Hepatocyte (in vitro differentiated cells): ENCODE results near the gene TMEM203. TPM values are rescaled to one million over a fixed set of nuclear protein-coding genes. Genes with fewer than 3 reads are reported as not detected.

Source experiments
- DNase-seq: peaks from one replicate; pipeline ENCODE4 v3.0.0-alpha.2; 2016; ENCODE audit warnings: low spot score
- H2AFZ ChIP-seq: fragments of 200-600 bp; sonication (generic); 2 replicates; pipeline ENCODE4 v1.6.0; 2016; ENCODE audit warnings: antibody characterized with exemption, mild to moderate bottlenecking
- H3K27ac ChIP-seq: fragments of 200-600 bp; sonication (generic); 2 replicates; pipeline ENCODE4 v1.5.1; 2016; ENCODE audit warnings: mild to moderate bottlenecking
- H3K27me3 ChIP-seq: fragments of 200-600 bp; sonication (generic); 2 replicates; pipeline ENCODE4 v1.6.1; 2016
- H3K36me3 ChIP-seq: fragments of 200-600 bp; sonication (generic); replicated peaks from 2 replicates; pipeline ENCODE4 v1.5.1; 2016; ENCODE audit warnings: low read depth; ENCODE audit not compliant: insufficient read depth
- H3K4me1 ChIP-seq: fragments of 200-600 bp; sonication (generic); 2 replicates; pipeline ENCODE4 v1.5.1; 2016; ENCODE audit warnings: mild to moderate bottlenecking, moderate library complexity; ENCODE audit not compliant: insufficient read depth
- H3K4me2 ChIP-seq: fragments of 200-600 bp; sonication (generic); 2 replicates; pipeline ENCODE4 v1.6.0; 2016
- H3K4me3 ChIP-seq: fragments of 200-600 bp; sonication (generic); 2 replicates; pipeline ENCODE4 v1.5.1; 2016; ENCODE audit warnings: mild to moderate bottlenecking
- H3K79me2 ChIP-seq: fragments of 200-600 bp; sonication (generic); 2 replicates; pipeline ENCODE4 v1.6.0; 2017; ENCODE audit warnings: mild to moderate bottlenecking
- H3K9me2 ChIP-seq: fragments of 200-600 bp; sonication (generic); replicated peaks from 2 replicates; pipeline ENCODE4 v1.6.0; 2017; ENCODE audit warnings: mild to moderate bottlenecking; ENCODE audit not compliant: insufficient read depth
- H3K9me3 ChIP-seq: fragments of 200-600 bp; sonication (generic); 2 replicates; pipeline ENCODE4 v1.5.1; 2016; ENCODE audit warnings: low read depth, mild to moderate bottlenecking
- H4K20me1 ChIP-seq: fragments of 200-600 bp; sonication (generic); 2 replicates; pipeline ENCODE4 v1.6.0; 2016; ENCODE audit warnings: mild to moderate bottlenecking; ENCODE audit not compliant: insufficient read depth, poor library complexity, severe bottlenecking
- EZH2 ChIP-seq: fragments of 200-600 bp; sonication (generic); IDR thresholded peaks from 2 replicates; pipeline ENCODE4 v1.6.1; 2016; ENCODE audit warnings: antibody characterized with exemption, mild to moderate bottlenecking, borderline replicate concordance
- EZH2phosphoT487 ChIP-seq: fragments of 200-600 bp; sonication (generic); IDR thresholded peaks from one replicate; pipeline ENCODE4 v1.6.1; 2018; ENCODE audit warnings: antibody characterized with exemption, mild to moderate bottlenecking, low read depth, moderate library complexity; ENCODE audit not compliant: unreplicated experiment, severe bottlenecking
- WGBS: methylation state at CpG from one replicate; pipeline ENCODE4 v1.1.6; 2016; ENCODE audit warnings: low lambda C conversion rate; ENCODE audit errors: missing lambda C conversion rate; 5-methylcytosine and 5-hydroxymethylcytosine counted together
- polyA plus RNA-seq: library from polyadenylated mRNA; unstranded; fragments of >200 nt; fragmentation: Nextera tagmentation; extraction: Ambion mirVana; gene quantifications from 2 replicates; pipeline ENCODE4 v1.2.1, GENCODE V29; 2016
- total RNA-seq: library from RNA; depleted of rRNA; stranded (reverse); fragments of >200 nt; gene quantifications from 2 replicates; pipeline ENCODE4 v1.2.3, GENCODE V29; 2014
- TF ChIP-seq, protein P1 (sequence below): fragments of 200-600 bp; sonication (generic); IDR thresholded peaks from 2 replicates; pipeline ENCODE4 v1.5.1; 2016; ENCODE audit warnings: antibody characterized with exemption, mild to moderate bottlenecking; ENCODE audit not compliant: poor library complexity

The TMEM203 gene
- total and polyA plus RNA-seq, 2 experiments from 2014 or later, result 37.6 to 60.7 TPM

DNA sequence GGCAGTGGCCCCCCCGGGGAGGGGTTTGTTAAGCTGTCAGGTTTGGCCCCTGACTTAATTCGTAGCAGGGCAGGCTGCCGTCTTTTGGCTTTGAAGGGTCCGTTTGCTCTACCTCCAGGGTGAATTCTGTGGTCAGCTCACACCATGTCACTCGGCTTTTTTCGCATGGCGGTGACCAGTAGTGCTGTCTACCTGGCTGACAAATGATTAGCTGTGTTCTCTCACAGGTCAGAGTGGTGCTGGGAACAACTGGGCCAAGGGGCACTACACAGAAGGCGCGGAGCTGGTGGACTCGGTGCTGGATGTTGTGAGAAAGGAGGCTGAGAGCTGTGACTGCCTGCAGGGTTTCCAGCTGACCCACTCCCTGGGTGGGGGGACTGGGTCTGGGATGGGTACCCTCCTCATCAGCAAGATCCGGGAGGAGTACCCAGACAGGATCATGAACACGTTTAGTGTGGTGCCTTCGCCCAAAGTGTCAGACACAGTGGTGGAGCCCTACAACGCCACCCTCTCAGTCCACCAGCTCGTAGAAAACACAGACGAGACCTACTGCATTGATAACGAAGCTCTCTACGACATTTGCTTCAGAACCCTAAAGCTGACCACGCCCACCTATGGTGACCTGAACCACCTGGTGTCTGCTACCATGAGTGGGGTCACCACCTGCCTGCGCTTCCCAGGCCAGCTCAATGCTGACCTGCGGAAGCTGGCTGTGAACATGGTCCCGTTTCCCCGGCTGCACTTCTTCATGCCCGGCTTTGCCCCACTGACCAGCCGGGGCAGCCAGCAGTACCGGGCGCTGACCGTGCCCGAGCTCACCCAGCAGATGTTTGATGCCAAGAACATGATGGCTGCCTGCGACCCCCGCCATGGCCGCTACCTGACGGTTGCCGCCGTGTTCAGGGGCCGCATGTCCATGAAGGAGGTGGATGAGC lies 37.1 kb upstream of the TMEM203 start:
- Histone ChIP-seq H3K79me2 (peaks cover 52% of the 10 kb centered on the region), H2AFZ (no peak overlapping the region), H3K4me3 (peak overlapping the region; percentile 98), H3K27ac (peak overlapping the region; percentile 94), H3K27me3 (no peaks in the 10 kb centered on the region), H3K9me3 (no peaks in the 10 kb centered on the region), H3K4me1 (peaks cover 20% of the 10 kb centered on the region), H3K4me2 (peak overlapping the region; percentile 94), H4K20me1 (peaks cover 24% of the 10 kb centered on the region), H3K36me3 (no peaks in the 10 kb centered on the region), H3K9me2 (no peaks in the 10 kb centered on the region)
- TF ChIP-seq, protein P1, sequence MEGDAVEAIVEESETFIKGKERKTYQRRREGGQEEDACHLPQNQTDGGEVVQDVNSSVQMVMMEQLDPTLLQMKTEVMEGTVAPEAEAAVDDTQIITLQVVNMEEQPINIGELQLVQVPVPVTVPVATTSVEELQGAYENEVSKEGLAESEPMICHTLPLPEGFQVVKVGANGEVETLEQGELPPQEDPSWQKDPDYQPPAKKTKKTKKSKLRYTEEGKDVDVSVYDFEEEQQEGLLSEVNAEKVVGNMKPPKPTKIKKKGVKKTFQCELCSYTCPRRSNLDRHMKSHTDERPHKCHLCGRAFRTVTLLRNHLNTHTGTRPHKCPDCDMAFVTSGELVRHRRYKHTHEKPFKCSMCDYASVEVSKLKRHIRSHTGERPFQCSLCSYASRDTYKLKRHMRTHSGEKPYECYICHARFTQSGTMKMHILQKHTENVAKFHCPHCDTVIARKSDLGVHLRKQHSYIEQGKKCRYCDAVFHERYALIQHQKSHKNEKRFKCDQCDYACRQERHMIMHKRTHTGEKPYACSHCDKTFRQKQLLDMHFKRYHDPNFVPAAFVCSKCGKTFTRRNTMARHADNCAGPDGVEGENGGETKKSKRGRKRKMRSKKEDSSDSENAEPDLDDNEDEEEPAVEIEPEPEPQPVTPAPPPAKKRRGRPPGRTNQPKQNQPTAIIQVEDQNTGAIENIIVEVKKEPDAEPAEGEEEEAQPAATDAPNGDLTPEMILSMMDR, result no peak
- TF ChIP-seq EZH2, result no peak
- TF ChIP-seq EZH2phosphoT487, result no peak
- no peak for DNase-seq
- WGBS, result 74% methylated on average over 36 of the region's 36 CpGs

DNA sequence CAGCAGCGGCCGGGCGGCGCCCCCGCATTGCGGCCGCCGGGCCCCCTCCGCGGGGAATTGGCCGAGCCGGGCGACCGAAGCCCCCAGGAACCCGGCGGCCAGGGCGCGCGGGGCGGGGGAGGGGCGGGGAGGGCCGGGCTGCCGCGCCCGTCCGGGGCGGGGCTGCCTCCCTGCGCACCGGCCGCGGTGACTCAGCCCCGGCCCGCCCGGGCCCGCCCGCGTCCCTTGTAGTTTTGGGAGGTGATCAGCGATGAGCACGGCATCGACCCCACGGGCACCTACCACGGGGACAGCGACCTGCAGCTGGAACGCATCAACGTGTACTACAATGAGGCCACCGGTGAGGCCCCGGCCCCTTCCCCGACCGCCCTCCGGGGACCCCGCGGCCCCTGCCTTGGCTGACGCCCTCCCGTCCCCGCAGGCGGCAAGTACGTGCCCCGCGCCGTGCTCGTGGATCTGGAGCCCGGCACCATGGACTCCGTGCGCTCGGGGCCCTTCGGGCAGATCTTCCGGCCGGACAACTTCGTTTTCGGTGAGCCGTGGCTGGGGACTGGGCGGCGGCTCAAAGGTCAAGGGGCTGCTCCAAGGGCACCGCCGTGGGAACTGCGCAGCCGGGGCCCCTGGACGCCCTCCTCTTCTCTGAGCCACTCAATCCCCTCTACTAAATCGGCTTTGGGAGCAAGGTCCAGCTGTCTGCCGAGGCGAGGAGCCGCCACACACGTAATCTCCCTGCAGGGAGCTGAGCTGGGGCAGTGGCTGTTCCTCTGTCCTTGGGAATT lies 36.2 kb upstream of the TMEM203 start:
- H3K4me1 ChIP-seq, result peaks cover 25% of the 10 kb centered on the region
- H3K36me3 ChIP-seq, result no peaks in the 10 kb centered on the region
- H4K20me1 ChIP-seq, result peaks cover 24% of the 10 kb centered on the region
- H3K79me2 ChIP-seq, result peaks cover 60% of the 10 kb centered on the region
- H3K27ac ChIP-seq, result peak overlapping the region; percentile 94
- H3K27me3 ChIP-seq, result no peaks in the 10 kb centered on the region
- WGBS, result 5% methylated on average over 21 of the region's 83 CpGs
- TF ChIP-seq EZH2phosphoT487 (no peak), EZH2 (no peak)
- TF ChIP-seq, protein P1, result no peak
- H3K9me3 ChIP-seq, result no peaks in the 10 kb centered on the region
- DNase-seq, result peak; percentile 79
- H3K4me3 ChIP-seq, result peak overlapping the region; percentile 98
- H3K9me2 ChIP-seq, result no peaks in the 10 kb centered on the region
- peak overlapping the region; percentile 94 for H3K4me2 ChIP-seq
- H2AFZ ChIP-seq, result no peak overlapping the region

DNA sequence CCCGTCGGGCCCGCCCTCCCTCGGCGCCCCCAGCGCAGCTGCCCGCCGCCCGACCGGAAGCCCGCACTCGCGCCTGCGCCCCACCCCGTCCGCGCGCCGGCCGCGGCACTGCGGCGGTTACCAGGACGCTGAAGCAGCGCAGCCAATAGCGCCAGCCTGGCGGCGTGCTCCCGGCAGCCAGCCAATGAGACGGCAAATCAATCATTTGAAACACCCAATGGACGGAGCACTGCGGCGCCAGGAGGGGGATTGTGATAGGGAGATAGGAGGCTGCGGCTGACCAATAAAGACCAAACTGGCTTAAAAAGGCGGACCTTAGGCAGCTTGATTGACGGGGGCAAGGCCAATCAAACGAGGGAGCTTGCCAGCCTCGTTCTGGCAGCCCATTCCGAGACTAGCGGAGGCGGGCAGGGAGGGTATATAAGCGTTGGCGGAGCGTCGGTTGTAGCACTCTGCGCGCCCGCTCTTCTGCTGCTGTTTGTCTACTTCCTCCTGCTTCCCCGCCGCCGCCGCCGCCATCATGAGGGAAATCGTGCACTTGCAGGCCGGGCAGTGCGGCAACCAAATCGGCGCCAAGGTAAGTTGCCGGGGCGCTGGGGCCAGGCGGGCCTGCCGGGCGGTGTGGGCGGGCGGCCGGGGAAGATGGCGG lies 35.5 kb upstream of the TMEM203 start, which contains the start of gene TUBB4B:
TSS of gene TUBB4B (plus strand) at position 447 of the 649 bp plus-strand sequence. CDS start at position 521, 74 bp downstream.
- Histone ChIP-seq H2AFZ (peak within 1 kb of the TSS; percentile 33), H3K36me3 (no peaks in the 10 kb centered on the region), H3K4me1 (peaks cover 31% of the 10 kb centered on the region), H3K79me2 (peaks cover 61% of the 10 kb centered on the region), H3K9me3 (no peaks in the 10 kb centered on the region), H3K4me3 (peak within 1 kb of the TSS; percentile 98), H3K27me3 (no peaks in the 10 kb centered on the region), H3K4me2 (peak within 1 kb of the TSS; percentile 94), H3K9me2 (no peaks in the 10 kb centered on the region), H4K20me1 (peaks cover 24% of the 10 kb centered on the region), H3K27ac (peak within 1 kb of the TSS; percentile 94)
- TF ChIP-seq EZH2, result no peak
- TF ChIP-seq, protein P1, result no peak
- TF ChIP-seq EZH2phosphoT487, result no peak
- WGBS, result under 1% methylated on average over 47 of the region's 67 CpGs
- peak; percentile 99 for DNase-seq
